ENCODE results near the gene TEX12.

DNA sequence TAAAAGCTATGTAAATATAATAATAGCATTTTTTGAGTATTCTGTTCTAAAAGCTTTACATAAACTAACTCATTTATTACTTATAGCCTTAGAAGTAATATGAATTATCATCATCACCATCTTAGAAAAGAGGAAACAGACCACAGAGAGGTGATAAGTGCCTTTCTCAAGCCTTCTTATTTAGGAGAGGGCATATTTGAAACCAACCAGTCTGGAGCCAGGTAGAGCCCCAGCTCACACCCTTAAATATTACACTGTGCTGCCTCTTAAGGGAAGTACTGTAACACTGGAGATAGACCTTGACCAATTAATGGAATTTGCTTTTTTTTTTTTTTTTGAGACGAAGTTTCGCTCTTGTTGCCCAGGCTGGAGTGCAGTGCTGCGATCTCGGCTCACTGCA lies 10.4 kb downstream of the TEX12 start:
- TF ChIP-seq, protein P1, sequence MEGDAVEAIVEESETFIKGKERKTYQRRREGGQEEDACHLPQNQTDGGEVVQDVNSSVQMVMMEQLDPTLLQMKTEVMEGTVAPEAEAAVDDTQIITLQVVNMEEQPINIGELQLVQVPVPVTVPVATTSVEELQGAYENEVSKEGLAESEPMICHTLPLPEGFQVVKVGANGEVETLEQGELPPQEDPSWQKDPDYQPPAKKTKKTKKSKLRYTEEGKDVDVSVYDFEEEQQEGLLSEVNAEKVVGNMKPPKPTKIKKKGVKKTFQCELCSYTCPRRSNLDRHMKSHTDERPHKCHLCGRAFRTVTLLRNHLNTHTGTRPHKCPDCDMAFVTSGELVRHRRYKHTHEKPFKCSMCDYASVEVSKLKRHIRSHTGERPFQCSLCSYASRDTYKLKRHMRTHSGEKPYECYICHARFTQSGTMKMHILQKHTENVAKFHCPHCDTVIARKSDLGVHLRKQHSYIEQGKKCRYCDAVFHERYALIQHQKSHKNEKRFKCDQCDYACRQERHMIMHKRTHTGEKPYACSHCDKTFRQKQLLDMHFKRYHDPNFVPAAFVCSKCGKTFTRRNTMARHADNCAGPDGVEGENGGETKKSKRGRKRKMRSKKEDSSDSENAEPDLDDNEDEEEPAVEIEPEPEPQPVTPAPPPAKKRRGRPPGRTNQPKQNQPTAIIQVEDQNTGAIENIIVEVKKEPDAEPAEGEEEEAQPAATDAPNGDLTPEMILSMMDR (conservative IDR thresholded peaks at IDR 0.05), result no peak
- TF ChIP-seq EZH2 (IDR thresholded peaks at IDR 0.05; ENCODE audit: low read depth), result no peak
